LNCAP (cell line): Measurements from ENCODE around the gene SIX5.

Experiments used
- CTCF ChIP-seq: fragments of 450-650 bp; IDR thresholded peaks from 2 replicates; pipeline ENCODE4 v1.5.1; 2017; ENCODE audit warnings: mild to moderate bottlenecking

SIX5 gene

GRCh38 chr19:45782162-45782691 is 13.2 kb upstream of the SIX5 start, which contains the start of gene DMPK:
DMPK (minus strand) TSS chr19:45782490; CDS start chr19:45782352, 138 bp downstream.
- TF ChIP-seq CTCF = no peak

GRCh38 chr19:45781214-45782161 is 12.4 kb upstream of the SIX5 start:
- TF ChIP-seq CTCF = no peak

GRCh38 chr19:45780448-45781213 is 11.6 kb upstream of the SIX5 start:
- TF ChIP-seq CTCF = no peak

- no peak for TF ChIP-seq CTCF
Measured at GRCh38 chr19:45780146-45780447, 11.0 kb upstream of the SIX5 start.

- TF ChIP-seq CTCF = peak; percentile 64
Measured at GRCh38 chr19:45779231-45780145, 10.4 kb upstream of the SIX5 start.

- no peak for TF ChIP-seq CTCF
Measured at GRCh38 chr19:45778010-45778661, 9.1 kb upstream of the SIX5 start.
